Activated T-helper 1 cell treated with anti-CD3 and anti-CD28 coated beads, Interleukin-12 subunit alpha, Interleukin-12 subunit beta, Interleukin-2, Interleukin-4 antibody, amounts not matched to agents 30 ng/mL and 10 ng/mL and 1 ng/mL, durations not matched to agents 14 hours and 24 hours and 36 hours (primary cell): ENCODE measurements around the gene CNGA4. TPM values are rescaled to one million over a fixed set of nuclear protein-coding genes. Genes with fewer than 3 reads are reported as not detected.
A peak's percentile ranks its signal among the peaks of the same experiment; 100 is the strongest.
"Not testable (repeated sequence)": the region's sequence is repeated elsewhere in the genome, so short reads cannot be mapped to it uniquely, and the experiment has no call there.

ENCODE experiments used
- DNase-seq: peaks from one replicate; pipeline ENCODE4 v3.0.0; 2021; ENCODE audit warnings: low spot score
- H3K27ac Mint-ChIP-seq: one replicate; pipeline ENCODE4 v1.8.0; 2021; ENCODE audit warnings: mild to moderate bottlenecking, mixed read lengths
- H3K27me3 Mint-ChIP-seq: one replicate; pipeline ENCODE4 v1.8.0; 2022; ENCODE audit warnings: mild to moderate bottlenecking, moderate library complexity, mixed read lengths; ENCODE audit not compliant: insufficient read depth
- H3K36me3 Mint-ChIP-seq: one replicate; pipeline ENCODE4 v1.8.0; 2021; ENCODE audit warnings: low read depth, mixed read lengths
- H3K4me1 Mint-ChIP-seq: one replicate; pipeline ENCODE4 v1.8.0; 2021; ENCODE audit warnings: low read depth, mixed read lengths
- H3K4me3 Mint-ChIP-seq: one replicate; pipeline ENCODE4 v1.8.0; 2021; ENCODE audit warnings: mild to moderate bottlenecking, moderate library complexity, mixed read lengths
- H3K9me3 Mint-ChIP-seq: one replicate; pipeline ENCODE4 v1.8.0; 2021; ENCODE audit warnings: mixed read lengths
- intact Hi-C: fragments of 100-400 bp; cut with micrococcal nuclease; formaldehyde crosslinking; loops from one replicate; pipeline ENCODE4 v1.15.1; 2024
- total RNA-seq: library from RNA; stranded (reverse); gene quantifications from 2 replicates; pipeline ENCODE4 v1.2.3, GENCODE V29; 2022

Gene CNGA4
- total RNA-seq, 1 donor from 2014 or later = 0.10 TPM

- Mint-ChIP-seq H3K4me3 (no peak overlapping the region), H3K27ac (no peak overlapping the region), H3K4me1 (no peaks in the 10 kb centered on the region), H3K9me3 (no peaks in the 10 kb centered on the region), H3K27me3 (peaks cover 10% of the 10 kb centered on the region), H3K36me3 (no peaks in the 10 kb centered on the region)
- intact Hi-C loops = loop anchor here (1.0 kb wide), 2 partner anchors 102 to 112 kb away; no protein-coding TSS in a partner anchor
- peak; percentile 19 for DNase-seq
Measured at GRCh38 chr11:6251120-6251733, 12.3 kb downstream of the CNGA4 start.

GRCh38 chr11:6251990-6252473, 13.1 kb downstream of the CNGA4 start:
- Mint-ChIP-seq H3K36me3 (no peaks in the 10 kb centered on the region), H3K9me3 (no peaks in the 10 kb centered on the region), H3K4me3 (no peak overlapping the region), H3K4me1 (no peaks in the 10 kb centered on the region), H3K27ac (no peak overlapping the region), H3K27me3 (peaks cover 10% of the 10 kb centered on the region)
- no peak for DNase-seq
- intact Hi-C loops = loop anchor here (1.0 kb wide), 2 partner anchors 101 to 111 kb away; no protein-coding TSS in a partner anchor

GRCh38 chr11:6253197-6253596, 14.3 kb downstream of the CNGA4 start:
- DNase-seq = no peak
- intact Hi-C loops = no loop called here
- no peaks in the 10 kb centered on the region for H3K36me3 Mint-ChIP-seq
- H3K9me3 Mint-ChIP-seq = no peaks in the 10 kb centered on the region
- H3K27ac Mint-ChIP-seq = no peak overlapping the region
- H3K4me1 Mint-ChIP-seq = no peaks in the 10 kb centered on the region
- peaks cover 6% of the 10 kb centered on the region for H3K27me3 Mint-ChIP-seq
- H3K4me3 Mint-ChIP-seq = no peak overlapping the region

- no peaks in the 10 kb centered on the region for H3K4me1 Mint-ChIP-seq
- no peaks in the 10 kb centered on the region for H3K9me3 Mint-ChIP-seq
- H3K27ac Mint-ChIP-seq = no peak overlapping the region
- H3K27me3 Mint-ChIP-seq = peaks cover 12% of the 10 kb centered on the region
- intact Hi-C loops = loop anchor here (2.0 kb wide), 2 partner anchors 23 to 57 kb away; partner anchors contain the start of gene FHIP1B
- no peak for DNase-seq
- no peak overlapping the region for H3K4me3 Mint-ChIP-seq
- H3K36me3 Mint-ChIP-seq = no peaks in the 10 kb centered on the region
Measured at GRCh38 chr11:6258141-6258540, 19.3 kb downstream of the CNGA4 start.

- Mint-ChIP-seq H3K27me3 (peaks cover 12% of the 10 kb centered on the region), H3K4me1 (no peaks in the 10 kb centered on the region), H3K4me3 (no peak overlapping the region), H3K27ac (no peak overlapping the region), H3K36me3 (no peaks in the 10 kb centered on the region), H3K9me3 (no peaks in the 10 kb centered on the region)
- DNase-seq = no peak
- intact Hi-C loops = loop anchor here (2.0 kb wide), 2 partner anchors 24 to 56 kb away; partner anchors contain the start of gene FHIP1B
Measured at GRCh38 chr11:6258571-6259081, 19.7 kb downstream of the CNGA4 start.

GRCh38 chr11:6260207-6260726, 21.4 kb downstream of the CNGA4 start:
- Mint-ChIP-seq H3K27ac (no peak overlapping the region), H3K36me3 (no peaks in the 10 kb centered on the region), H3K9me3 (no peaks in the 10 kb centered on the region), H3K4me1 (no peaks in the 10 kb centered on the region), H3K4me3 (no peak overlapping the region), H3K27me3 (peaks cover 19% of the 10 kb centered on the region)
- intact Hi-C loops = no loop called here
- DNase-seq = no peak

- Mint-ChIP-seq H3K4me1 (no peaks in the 10 kb centered on the region), H3K4me3 (no peak overlapping the region), H3K36me3 (no peaks in the 10 kb centered on the region), H3K9me3 (no peaks in the 10 kb centered on the region), H3K27me3 (peaks cover 16% of the 10 kb centered on the region), H3K27ac (no peak overlapping the region)
- DNase-seq = no peak
- intact Hi-C loops = no loop called here
Measured at GRCh38 chr11:6263662-6264061, 24.8 kb downstream of the CNGA4 start.

- intact Hi-C loops = no loop called here
- Mint-ChIP-seq H3K36me3 (no peaks in the 10 kb centered on the region), H3K9me3 (no peaks in the 10 kb centered on the region), H3K4me1 (no peaks in the 10 kb centered on the region), H3K4me3 (no peak overlapping the region), H3K27ac (no peak overlapping the region), H3K27me3 (peaks cover 15% of the 10 kb centered on the region)
- DNase-seq = no peak
Measured at GRCh38 chr11:6268820-6269219, 29.9 kb downstream of the CNGA4 start.

GRCh38 chr11:6269994-6270393, 31.1 kb downstream of the CNGA4 start:
- Mint-ChIP-seq H3K27ac (no peak overlapping the region), H3K27me3 (peaks cover 16% of the 10 kb centered on the region), H3K4me3 (no peak overlapping the region), H3K4me1 (no peaks in the 10 kb centered on the region), H3K36me3 (no peaks in the 10 kb centered on the region), H3K9me3 (no peaks in the 10 kb centered on the region)
- no peak for DNase-seq
- intact Hi-C loops = no loop called here

- Mint-ChIP-seq H3K4me1 (no peaks in the 10 kb centered on the region), H3K27ac (no peak overlapping the region), H3K4me3 (no peak overlapping the region), H3K36me3 (no peaks in the 10 kb centered on the region), H3K9me3 (no peaks in the 10 kb centered on the region), H3K27me3 (peaks cover 22% of the 10 kb centered on the region)
- intact Hi-C loops = no loop called here
- no peak for DNase-seq
Measured at GRCh38 chr11:6270584-6271246, 31.8 kb downstream of the CNGA4 start.

- no peak overlapping the region for H3K27ac Mint-ChIP-seq
- no peak overlapping the region for H3K4me3 Mint-ChIP-seq
- no peaks in the 10 kb centered on the region for H3K9me3 Mint-ChIP-seq
- no peaks in the 10 kb centered on the region for H3K36me3 Mint-ChIP-seq
- DNase-seq = no peak
- intact Hi-C loops = no loop called here
- no peaks in the 10 kb centered on the region for H3K4me1 Mint-ChIP-seq
- H3K27me3 Mint-ChIP-seq = peaks cover 31% of the 10 kb centered on the region
Measured at GRCh38 chr11:6271598-6271997, 32.7 kb downstream of the CNGA4 start.

GRCh38 chr11:6273188-6273587, 34.3 kb downstream of the CNGA4 start:
- Mint-ChIP-seq H3K9me3 (no peaks in the 10 kb centered on the region), H3K27me3 (peaks cover 43% of the 10 kb centered on the region)

GRCh38 chr11:6280809-6281208, 41.9 kb downstream of the CNGA4 start:
- H3K36me3 Mint-ChIP-seq, H3K4me3 Mint-ChIP-seq, DNase-seq, H3K4me1 Mint-ChIP-seq, intact Hi-C loops, H3K27ac Mint-ChIP-seq, H3K9me3 Mint-ChIP-seq: not testable (repeated sequence)
- H3K27me3 Mint-ChIP-seq = peaks cover 54% of the 10 kb centered on the region

More at GRCh38 chr11:6273188-6273587, 34.3 kb downstream of the CNGA4 start:
- Mint-ChIP-seq H3K4me3 (no peak overlapping the region), H3K4me1 (no peaks in the 10 kb centered on the region), H3K27ac (no peak overlapping the region), H3K36me3 (no peaks in the 10 kb centered on the region)
- no peak for DNase-seq
- intact Hi-C loops = no loop called here
